GM10248 (cell line): ENCODE results near the gene PLCD1.

Experiments
- CTCF ChIA-PET: fragments of 300-600 bp; sonication (Branson Sonifier 250); formaldehyde crosslinking; extraction: SDS; loops from one replicate; lab custom pipeline; 2021; ENCODE audit warnings: antibody characterized with exemption; lab: Yijun Ruan, JAX
- POLR2A ChIA-PET: fragments of 350-650 bp; sonication (Branson Sonifier 250); formaldehyde crosslinking; extraction: SDS; loops from one replicate; lab custom pipeline; 2020; ENCODE audit warnings: antibody characterized with exemption; lab: Yijun Ruan, JAX
- DNase-seq: peaks from one replicate; pipeline ENCODE4 v3.0.0; 2012; ENCODE audit errors: extremely low spot score
- CTCF ChIP-seq: IDR thresholded peaks from 2 replicates; pipeline ENCODE4 v1.5.1; 2012; ENCODE audit warnings: mild to moderate bottlenecking, low read depth; ENCODE audit errors: extremely low read depth, missing control alignments, control extremely low read depth

PLCD1 gene

GRCh38 chr3:37997342-37997741 lies 32.1 kb downstream of the PLCD1 start:
- POLR2A ChIA-PET: interaction anchor here (0.7 kb wide), 1 partner anchor 1410 kb away, joined by 3 read pairs; the partner anchor contains the start of gene RPSA
- no peak for TF ChIP-seq CTCF

DNA sequence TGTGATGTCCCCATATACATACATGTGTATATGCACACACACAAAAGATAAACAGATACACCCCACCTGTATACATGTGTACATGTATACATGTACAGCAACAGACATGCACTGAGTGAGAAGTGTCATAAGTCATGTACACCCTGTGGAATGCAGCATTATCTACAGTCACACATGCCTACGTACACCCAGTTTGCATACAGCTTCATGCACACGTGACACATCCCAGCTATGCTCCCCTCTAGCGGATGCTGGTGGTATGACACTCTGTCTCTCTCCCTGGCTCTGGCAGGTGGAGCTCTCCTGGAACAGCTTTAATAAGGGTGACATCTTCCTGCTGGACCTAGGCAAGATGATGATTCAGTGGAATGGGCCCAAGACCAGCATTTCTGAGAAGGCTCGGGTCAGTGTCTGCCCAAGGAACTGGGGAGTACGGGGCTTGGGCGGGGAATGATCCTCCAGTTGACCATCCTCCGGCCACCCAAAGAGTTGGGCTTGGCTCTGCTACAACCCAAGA lies 32.6 kb downstream of the PLCD1 start:
- TF ChIP-seq CTCF: peak; percentile 90
- ChIA-PET CTCF (interaction anchor here (0.6 to 3.0 kb wide), 32 partner anchors 8 to 655 kb away, joined by 3 to 19 read pairs (median 4); partner anchors contain the start of gene ACAA1), POLR2A (interaction anchor here (0.7 kb wide), 1 partner anchor 1410 kb away, joined by 3 read pairs; the partner anchor contains the start of gene RPSA)
- peak; percentile 78 for DNase-seq

More at GRCh38 chr3:37997342-37997741, 32.1 kb downstream of the PLCD1 start:
- no peak for DNase-seq
- CTCF ChIA-PET: interaction anchor here (0.6 to 3.0 kb wide), 32 partner anchors 8 to 655 kb away, joined by 3 to 19 read pairs (median 4); partner anchors contain the start of gene ACAA1

DNA sequence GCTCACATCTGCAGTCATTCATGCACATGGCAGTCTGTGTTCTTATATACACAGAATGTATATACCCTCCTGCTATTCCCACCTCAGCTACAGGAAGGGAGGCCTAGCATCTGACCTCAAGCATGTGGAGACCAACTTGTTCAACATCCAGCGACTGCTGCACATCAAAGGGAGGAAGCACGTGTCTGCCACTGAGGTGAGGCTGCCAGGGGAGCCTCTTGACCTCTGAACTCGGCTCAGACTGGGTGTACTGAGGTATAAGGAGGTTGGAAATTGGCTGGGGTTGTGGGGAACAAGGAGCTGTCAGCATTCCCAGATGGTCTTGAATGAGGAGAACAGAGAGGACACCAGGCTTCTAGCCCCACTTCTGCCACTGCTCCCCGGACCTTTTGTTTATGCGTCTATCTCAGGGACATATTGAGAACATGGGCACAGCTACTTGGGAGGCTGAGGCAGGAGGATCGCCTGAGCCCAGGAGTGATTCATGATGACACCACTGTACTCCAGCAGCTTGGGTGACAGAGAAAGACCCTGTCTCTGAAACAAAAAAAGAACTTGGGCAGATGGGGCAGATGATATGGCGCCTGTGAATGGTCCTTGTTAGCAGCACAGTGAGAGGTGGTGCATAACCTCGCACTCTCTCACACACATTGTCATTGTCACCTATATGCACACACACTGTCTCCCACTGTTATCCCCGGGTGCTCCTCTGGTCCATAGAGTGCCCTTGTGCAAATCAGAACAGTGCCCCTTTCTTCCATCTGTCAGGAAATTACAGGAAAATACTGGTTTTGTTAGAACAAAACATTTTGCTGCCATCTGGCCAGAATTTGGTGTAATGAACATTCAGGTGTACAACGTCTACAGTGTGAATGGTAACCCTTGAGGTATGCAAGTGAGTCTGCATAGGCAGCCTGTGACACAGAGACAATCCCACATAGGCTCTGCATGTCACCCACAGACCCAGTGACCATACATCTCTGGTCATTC lies 33.5 kb downstream of the PLCD1 start:
- DNase-seq: no peak
- no peak for TF ChIP-seq CTCF
- CTCF ChIA-PET: interaction anchor here (0.8 to 3.0 kb wide), 28 partner anchors 8 to 654 kb away, joined by 3 to 19 read pairs (median 5); partner anchors contain the start of gene ACAA1
- POLR2A ChIA-PET: no interaction called here

- CTCF ChIA-PET: interaction anchor here (0.9 to 1.7 kb wide), 2 partner anchors 9 to 20 kb away, joined by 3 to 8 read pairs; no protein-coding TSS in a partner anchor
- POLR2A ChIA-PET: no interaction called here
- DNase-seq: no peak
- TF ChIP-seq CTCF: no peak
Observed at GRCh38 chr3:37994639-37994972, 34.8 kb downstream of the PLCD1 start.

DNA sequence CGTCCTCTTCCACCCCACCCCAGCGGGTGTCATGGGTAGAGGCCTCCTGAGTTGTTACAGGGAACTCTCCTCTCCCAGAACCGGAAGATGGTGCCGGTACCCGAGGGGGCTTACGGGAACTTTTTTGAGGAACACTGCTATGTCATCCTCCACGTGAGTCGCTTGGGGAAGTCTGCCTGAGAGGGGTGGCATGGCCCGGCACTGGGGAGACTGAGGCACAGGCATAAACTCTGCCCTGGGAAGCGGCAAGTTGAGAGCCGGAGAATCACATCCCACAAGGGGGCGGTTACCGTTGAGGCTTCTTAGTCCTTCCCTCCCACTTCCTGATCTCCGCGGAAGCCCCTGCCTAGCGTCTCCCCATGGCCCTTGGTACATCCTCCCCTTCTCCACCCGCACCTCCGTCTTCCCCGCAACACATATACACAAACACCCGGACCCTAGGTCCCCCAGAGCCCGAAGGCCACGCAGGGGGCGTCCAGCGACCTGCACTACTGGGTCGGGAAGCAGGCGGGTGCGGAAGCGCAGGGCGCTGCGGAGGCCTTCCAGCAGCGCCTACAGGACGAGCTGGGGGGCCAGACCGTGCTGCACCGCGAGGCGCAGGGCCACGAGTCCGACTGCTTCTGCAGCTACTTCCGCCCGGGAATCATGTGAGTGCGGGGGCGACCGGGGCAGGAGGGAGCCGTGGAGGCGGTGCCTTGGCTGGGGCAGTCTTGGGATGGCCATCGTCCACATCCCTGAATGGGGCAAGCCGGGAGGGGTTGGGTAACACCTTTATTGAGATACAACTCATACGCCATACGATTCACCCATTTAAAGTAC lies 35.4 kb downstream of the PLCD1 start:
- CTCF ChIA-PET: interaction anchor here (0.9 to 1.7 kb wide), 2 partner anchors 10 to 19 kb away, joined by 3 to 8 read pairs; no protein-coding TSS in a partner anchor
- DNase-seq: peak; percentile 69
- POLR2A ChIA-PET: interaction anchor here (0.8 kb wide), 1 partner anchor 12 kb away, joined by 3 read pairs; no protein-coding TSS in a partner anchor
- TF ChIP-seq CTCF: no peak
